Loucy (cell line): ENCODE results near the gene PLS3.

Experiments used
- H2AFZ ChIP-seq: fragments of 200-600 bp; sonication (generic); 2 replicates; pipeline ENCODE4 v1.6.0; 2016; ENCODE audit warnings: antibody characterized with exemption, mild to moderate bottlenecking, low read length, moderate library complexity
- H3F3A ChIP-seq: fragments of 200-600 bp; 2 replicates; pipeline ENCODE4 v1.6.0; 2016; ENCODE audit warnings: antibody characterized with exemption, low read depth, mild to moderate bottlenecking
- H3K27me3 ChIP-seq: fragments of 200-600 bp; sonication (generic); 2 replicates; pipeline ENCODE4 v1.6.1; 2014; ENCODE audit warnings: low read length, mild to moderate bottlenecking; ENCODE audit not compliant: insufficient read depth, poor library complexity, severe bottlenecking
- H3K36me3 ChIP-seq: fragments of 200-600 bp; sonication (generic); 2 replicates; pipeline ENCODE4 v1.6.1; 2016; ENCODE audit warnings: low read length; ENCODE audit not compliant: insufficient read depth
- H3K4me1 ChIP-seq: fragments of 200-600 bp; sonication (generic); 2 replicates; pipeline ENCODE4 v1.5.1; 2014; ENCODE audit warnings: low read length, mild to moderate bottlenecking; ENCODE audit not compliant: insufficient read depth, poor library complexity, severe bottlenecking
- H3K4me2 ChIP-seq: fragments of 200-600 bp; sonication (generic); 2 replicates; pipeline ENCODE4 v1.6.0; 2014; ENCODE audit warnings: antibody characterized with exemption, low read length, low read depth, mild to moderate bottlenecking; ENCODE audit not compliant: poor library complexity, severe bottlenecking
- H3K4me3 ChIP-seq: fragments of 200-600 bp; sonication (generic); 2 replicates; pipeline ENCODE4 v1.5.1; 2014; ENCODE audit warnings: low read length, mild to moderate bottlenecking, mixed read lengths; ENCODE audit not compliant: poor library complexity, severe bottlenecking
- H3K79me2 ChIP-seq: fragments of 200-600 bp; sonication (generic); 2 replicates; pipeline ENCODE4 v1.6.1; 2014; ENCODE audit warnings: low read length; ENCODE audit not compliant: insufficient read depth
- H3K9ac ChIP-seq: fragments of 200-600 bp; sonication (generic); 2 replicates; pipeline ENCODE4 v1.6.0; 2014; ENCODE audit warnings: mild to moderate bottlenecking, low read depth, low read length, moderate library complexity; ENCODE audit not compliant: poor library complexity, severe bottlenecking
- H3K9me2 ChIP-seq: fragments of 200-600 bp; sonication (generic); replicated peaks from 2 replicates; pipeline ENCODE4 v1.6.1; 2016; ENCODE audit warnings: low read depth, low read length, mixed read lengths
- H3K9me3 ChIP-seq: fragments of 200-600 bp; sonication (generic); 2 replicates; pipeline ENCODE4 v1.6.1; 2014; ENCODE audit warnings: mild to moderate bottlenecking, antibody characterized with exemption, low read length, low read depth; ENCODE audit not compliant: insufficient read depth
- H4K20me1 ChIP-seq: fragments of 200-600 bp; sonication (generic); 2 replicates; pipeline ENCODE4 v1.6.0; 2014; ENCODE audit warnings: antibody characterized with exemption, low read length, mild to moderate bottlenecking; ENCODE audit not compliant: insufficient read depth, poor library complexity, severe bottlenecking
- EZH2phosphoT487 ChIP-seq: fragments of 200-600 bp; IDR thresholded peaks from 2 replicates; pipeline ENCODE4 v1.6.1; 2018; ENCODE audit warnings: antibody characterized with exemption, mild to moderate bottlenecking, moderate library complexity, borderline replicate concordance
- TF ChIP-seq, protein P1 (sequence below): fragments of 200-600 bp; sonication (generic); conservative IDR thresholded peaks from 2 replicates; pipeline ENCODE4 v1.5.1; 2014; ENCODE audit warnings: mild to moderate bottlenecking, antibody characterized with exemption, low read length

PLS3 gene

DNA sequence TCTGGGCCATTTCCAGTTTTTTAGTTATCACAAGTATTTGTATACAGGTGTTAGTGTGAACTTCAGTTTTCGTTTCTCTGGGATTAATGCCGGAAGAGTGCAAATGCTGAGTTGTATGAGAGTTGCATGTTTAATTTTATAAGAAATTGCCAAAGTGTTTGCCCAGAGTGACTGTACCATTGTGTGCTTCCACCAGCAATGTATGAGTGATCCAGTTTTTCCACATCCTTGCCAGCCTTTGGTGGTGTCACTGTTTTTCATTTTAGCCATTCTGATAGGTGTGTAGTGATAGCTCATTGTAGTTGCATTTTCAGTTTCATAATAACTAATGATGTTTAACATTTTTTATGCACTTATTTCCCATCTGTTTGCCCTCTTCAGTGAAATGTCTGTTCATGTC, 18.4 kb downstream of the PLS3 start:
- no peak overlapping the region for H3K9ac ChIP-seq
- H3K27me3 ChIP-seq: no peaks in the 10 kb centered on the region
- no peaks in the 10 kb centered on the region for H3F3A ChIP-seq
- no peak overlapping the region for H2AFZ ChIP-seq
- H3K4me3 ChIP-seq: no peak overlapping the region
- no peaks in the 10 kb centered on the region for H3K79me2 ChIP-seq
- H4K20me1 ChIP-seq: no peaks in the 10 kb centered on the region
- no peaks in the 10 kb centered on the region for H3K4me1 ChIP-seq
- no peak overlapping the region for H3K4me2 ChIP-seq
- no peaks in the 10 kb centered on the region for H3K9me3 ChIP-seq
- no peaks in the 10 kb centered on the region for H3K36me3 ChIP-seq
- H3K9me2 ChIP-seq: no peaks in the 10 kb centered on the region
- no peak for TF ChIP-seq EZH2phosphoT487
- TF ChIP-seq, protein P1, sequence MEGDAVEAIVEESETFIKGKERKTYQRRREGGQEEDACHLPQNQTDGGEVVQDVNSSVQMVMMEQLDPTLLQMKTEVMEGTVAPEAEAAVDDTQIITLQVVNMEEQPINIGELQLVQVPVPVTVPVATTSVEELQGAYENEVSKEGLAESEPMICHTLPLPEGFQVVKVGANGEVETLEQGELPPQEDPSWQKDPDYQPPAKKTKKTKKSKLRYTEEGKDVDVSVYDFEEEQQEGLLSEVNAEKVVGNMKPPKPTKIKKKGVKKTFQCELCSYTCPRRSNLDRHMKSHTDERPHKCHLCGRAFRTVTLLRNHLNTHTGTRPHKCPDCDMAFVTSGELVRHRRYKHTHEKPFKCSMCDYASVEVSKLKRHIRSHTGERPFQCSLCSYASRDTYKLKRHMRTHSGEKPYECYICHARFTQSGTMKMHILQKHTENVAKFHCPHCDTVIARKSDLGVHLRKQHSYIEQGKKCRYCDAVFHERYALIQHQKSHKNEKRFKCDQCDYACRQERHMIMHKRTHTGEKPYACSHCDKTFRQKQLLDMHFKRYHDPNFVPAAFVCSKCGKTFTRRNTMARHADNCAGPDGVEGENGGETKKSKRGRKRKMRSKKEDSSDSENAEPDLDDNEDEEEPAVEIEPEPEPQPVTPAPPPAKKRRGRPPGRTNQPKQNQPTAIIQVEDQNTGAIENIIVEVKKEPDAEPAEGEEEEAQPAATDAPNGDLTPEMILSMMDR: no peak

GRCh38 chrX:115579786-115580294, 18.9 kb downstream of the PLS3 start:
- H3K9me3 ChIP-seq: no peaks in the 10 kb centered on the region
- H3K79me2 ChIP-seq: no peaks in the 10 kb centered on the region
- no peak overlapping the region for H3K9ac ChIP-seq
- H3K27me3 ChIP-seq: no peaks in the 10 kb centered on the region
- no peak overlapping the region for H3K4me3 ChIP-seq
- H2AFZ ChIP-seq: no peak overlapping the region
- TF ChIP-seq, protein P1: no peak
- no peak for TF ChIP-seq EZH2phosphoT487
- H3K4me1 ChIP-seq: no peaks in the 10 kb centered on the region
- no peaks in the 10 kb centered on the region for H4K20me1 ChIP-seq
- H3F3A ChIP-seq: no peaks in the 10 kb centered on the region
- H3K4me2 ChIP-seq: no peak overlapping the region
- H3K36me3 ChIP-seq: no peaks in the 10 kb centered on the region
- no peaks in the 10 kb centered on the region for H3K9me2 ChIP-seq

DNA sequence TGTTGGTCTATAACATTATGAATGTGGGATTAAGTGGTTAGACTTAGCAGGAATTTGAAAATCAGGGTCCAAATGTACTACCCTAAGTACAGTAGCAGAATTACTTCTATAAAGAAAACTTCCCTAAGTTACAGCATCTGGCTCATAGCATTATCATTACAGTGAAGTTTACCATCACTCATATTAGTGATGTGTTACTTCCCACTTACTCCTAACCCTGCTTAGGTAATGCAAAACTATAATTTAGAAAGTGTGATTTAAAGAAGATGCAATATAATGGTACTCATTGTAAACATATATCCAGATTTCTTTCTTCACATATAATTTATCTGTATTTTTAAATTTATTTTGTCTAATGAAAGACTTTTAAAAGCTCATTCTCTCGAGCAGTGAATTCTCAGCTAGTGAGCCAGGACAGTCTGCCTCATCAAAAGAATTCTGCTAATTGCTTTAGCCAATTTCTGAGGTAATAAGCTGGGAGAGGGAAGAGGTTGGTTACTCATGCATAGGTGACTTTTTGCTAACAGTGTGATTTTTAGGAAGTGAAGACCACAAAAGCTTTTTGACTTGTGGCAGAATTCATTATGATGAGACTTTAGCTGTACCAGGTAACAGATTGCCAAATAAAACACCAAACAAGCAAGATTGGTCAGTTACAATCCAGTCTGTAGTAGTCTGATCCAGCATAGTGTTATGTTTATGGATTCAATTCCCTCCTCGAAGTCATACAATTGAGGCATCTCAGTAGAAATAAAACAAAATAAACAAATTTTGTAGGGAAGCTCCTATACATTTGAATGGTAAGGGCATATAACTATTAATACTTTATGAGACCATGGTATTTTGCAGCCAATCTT, 21.0 kb downstream of the PLS3 start:
- H3K79me2 ChIP-seq: no peaks in the 10 kb centered on the region
- H3K36me3 ChIP-seq: no peaks in the 10 kb centered on the region
- H3K4me3 ChIP-seq: no peak overlapping the region
- no peaks in the 10 kb centered on the region for H3K9me2 ChIP-seq
- H3K9ac ChIP-seq: no peak overlapping the region
- no peaks in the 10 kb centered on the region for H3K4me1 ChIP-seq
- H3F3A ChIP-seq: no peaks in the 10 kb centered on the region
- no peaks in the 10 kb centered on the region for H3K9me3 ChIP-seq
- no peak overlapping the region for H3K4me2 ChIP-seq
- H3K27me3 ChIP-seq: no peaks in the 10 kb centered on the region
- H4K20me1 ChIP-seq: no peaks in the 10 kb centered on the region
- no peak for TF ChIP-seq EZH2phosphoT487
- TF ChIP-seq, protein P1: no peak
- H2AFZ ChIP-seq: no peak overlapping the region
